ENCODE data around the gene DCDC2C. TPM values are rescaled to one million over a fixed set of nuclear protein-coding genes. Genes with fewer than 3 reads are reported as not detected.

Gene DCDC2C
- total RNA-seq, 1 donor from 2014 or later, result not detected

DNA sequence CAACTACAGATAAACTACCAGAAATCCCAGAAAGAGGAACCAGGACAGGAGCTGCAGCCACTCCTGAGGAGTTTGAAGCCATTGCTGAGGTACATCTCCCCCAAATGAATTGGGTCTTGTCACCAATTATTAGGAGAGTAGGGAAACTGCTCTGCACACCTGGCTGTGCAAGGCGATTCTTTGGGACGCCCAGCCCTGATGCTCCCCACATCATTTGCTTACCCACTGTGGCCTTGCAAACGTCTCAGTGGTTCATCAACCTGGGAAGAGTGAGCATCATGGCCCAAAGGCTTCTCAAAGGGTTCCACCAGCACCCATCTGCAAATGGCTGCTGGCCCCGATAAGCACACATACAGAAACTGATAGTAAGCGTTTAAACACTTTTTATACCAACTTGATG, 21.8 kb upstream of the DCDC2C start:
- Histone ChIP-seq H3K4me1 (no peaks in the 10 kb centered on the region), H3F3A (ENCODE audit: low read depth) (no peaks in the 10 kb centered on the region), H3K79me2 (ENCODE audit: low read depth) (no peaks in the 10 kb centered on the region), H2AFZ (replicated peaks) (no peak overlapping the region), H4K20me1 (ENCODE audit: low read depth) (no peaks in the 10 kb centered on the region), H3K27ac (no peak overlapping the region), H3K4me2 (no peak overlapping the region), H3K9ac (no peak overlapping the region), H3K4me3 (no peak overlapping the region), H3K27me3 (no peaks in the 10 kb centered on the region), H3K9me3 (ENCODE audit: low read depth) (no peaks in the 10 kb centered on the region), H3K36me3 (no peaks in the 10 kb centered on the region)
- no peaks in the 10 kb centered on the region for H3K4me1 Mint-ChIP-seq
- H3K36me3 Mint-ChIP-seq, result no peaks in the 10 kb centered on the region
- H3K4me3 Mint-ChIP-seq, result no peak overlapping the region
- no peaks in the 10 kb centered on the region for H3K9me3 Mint-ChIP-seq
- H3K27me3 Mint-ChIP-seq (ENCODE audit: insufficient read depth, low read depth), result peaks cover 9% of the 10 kb centered on the region
- no peak overlapping the region for H3K27ac Mint-ChIP-seq
- DNase-seq (ENCODE audit: low spot score), result no peak
- TF ChIP-seq EZH2 (IDR thresholded peaks at IDR 0.05) (no peak), EZH2phosphoT487 (IDR thresholded peaks at IDR 0.05) (no peak)
- TF ChIP-seq, protein P1, sequence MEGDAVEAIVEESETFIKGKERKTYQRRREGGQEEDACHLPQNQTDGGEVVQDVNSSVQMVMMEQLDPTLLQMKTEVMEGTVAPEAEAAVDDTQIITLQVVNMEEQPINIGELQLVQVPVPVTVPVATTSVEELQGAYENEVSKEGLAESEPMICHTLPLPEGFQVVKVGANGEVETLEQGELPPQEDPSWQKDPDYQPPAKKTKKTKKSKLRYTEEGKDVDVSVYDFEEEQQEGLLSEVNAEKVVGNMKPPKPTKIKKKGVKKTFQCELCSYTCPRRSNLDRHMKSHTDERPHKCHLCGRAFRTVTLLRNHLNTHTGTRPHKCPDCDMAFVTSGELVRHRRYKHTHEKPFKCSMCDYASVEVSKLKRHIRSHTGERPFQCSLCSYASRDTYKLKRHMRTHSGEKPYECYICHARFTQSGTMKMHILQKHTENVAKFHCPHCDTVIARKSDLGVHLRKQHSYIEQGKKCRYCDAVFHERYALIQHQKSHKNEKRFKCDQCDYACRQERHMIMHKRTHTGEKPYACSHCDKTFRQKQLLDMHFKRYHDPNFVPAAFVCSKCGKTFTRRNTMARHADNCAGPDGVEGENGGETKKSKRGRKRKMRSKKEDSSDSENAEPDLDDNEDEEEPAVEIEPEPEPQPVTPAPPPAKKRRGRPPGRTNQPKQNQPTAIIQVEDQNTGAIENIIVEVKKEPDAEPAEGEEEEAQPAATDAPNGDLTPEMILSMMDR (IDR thresholded peaks at IDR 0.05), result no peak

DNA sequence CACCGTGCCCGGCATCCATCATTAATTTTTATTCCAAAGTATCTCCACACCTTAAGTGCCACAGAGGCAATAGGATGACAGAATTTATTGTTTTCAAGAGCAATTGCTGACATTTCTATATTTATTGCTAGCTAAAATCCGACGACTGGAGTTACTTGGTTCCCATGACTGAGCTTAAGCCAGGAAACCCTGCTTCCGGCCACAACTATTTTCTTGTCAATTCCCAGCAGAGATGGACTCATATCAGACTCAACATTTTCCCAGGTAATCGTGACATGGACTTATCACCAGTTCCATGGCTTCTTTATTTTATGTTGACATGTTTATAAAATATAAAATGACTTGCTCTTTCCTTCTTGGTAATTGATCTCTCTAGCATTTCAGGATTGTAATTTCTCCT, 20.6 kb upstream of the DCDC2C start:
- H3K9me3 Mint-ChIP-seq, result no peaks in the 10 kb centered on the region
- H3K36me3 ChIP-seq, result no peaks in the 10 kb centered on the region
- no peaks in the 10 kb centered on the region for H3K36me3 Mint-ChIP-seq
- peaks cover 6% of the 10 kb centered on the region for H3K27me3 Mint-ChIP-seq (ENCODE audit: insufficient read depth, low read depth)
- H3K79me2 ChIP-seq (ENCODE audit: low read depth), result no peaks in the 10 kb centered on the region
- H3F3A ChIP-seq (ENCODE audit: low read depth), result no peaks in the 10 kb centered on the region
- no peak overlapping the region for H3K4me3 Mint-ChIP-seq
- H3K27ac ChIP-seq, result no peak overlapping the region
- no peaks in the 10 kb centered on the region for H3K4me1 Mint-ChIP-seq
- TF ChIP-seq, protein P1 (IDR thresholded peaks at IDR 0.05), result no peak
- TF ChIP-seq EZH2 (IDR thresholded peaks at IDR 0.05) (no peak), EZH2phosphoT487 (IDR thresholded peaks at IDR 0.05) (no peak)
- no peak overlapping the region for H2AFZ ChIP-seq (replicated peaks)
- H3K27ac Mint-ChIP-seq, result no peak overlapping the region
- no peak overlapping the region for H3K4me3 ChIP-seq
- H3K9ac ChIP-seq, result no peak overlapping the region
- H3K27me3 ChIP-seq, result no peaks in the 10 kb centered on the region
- no peak overlapping the region for H3K4me2 ChIP-seq
- no peaks in the 10 kb centered on the region for H4K20me1 ChIP-seq (ENCODE audit: low read depth)
- no peaks in the 10 kb centered on the region for H3K4me1 ChIP-seq
- no peaks in the 10 kb centered on the region for H3K9me3 ChIP-seq (ENCODE audit: low read depth)
- DNase-seq (ENCODE audit: low spot score), result no peak

DNA sequence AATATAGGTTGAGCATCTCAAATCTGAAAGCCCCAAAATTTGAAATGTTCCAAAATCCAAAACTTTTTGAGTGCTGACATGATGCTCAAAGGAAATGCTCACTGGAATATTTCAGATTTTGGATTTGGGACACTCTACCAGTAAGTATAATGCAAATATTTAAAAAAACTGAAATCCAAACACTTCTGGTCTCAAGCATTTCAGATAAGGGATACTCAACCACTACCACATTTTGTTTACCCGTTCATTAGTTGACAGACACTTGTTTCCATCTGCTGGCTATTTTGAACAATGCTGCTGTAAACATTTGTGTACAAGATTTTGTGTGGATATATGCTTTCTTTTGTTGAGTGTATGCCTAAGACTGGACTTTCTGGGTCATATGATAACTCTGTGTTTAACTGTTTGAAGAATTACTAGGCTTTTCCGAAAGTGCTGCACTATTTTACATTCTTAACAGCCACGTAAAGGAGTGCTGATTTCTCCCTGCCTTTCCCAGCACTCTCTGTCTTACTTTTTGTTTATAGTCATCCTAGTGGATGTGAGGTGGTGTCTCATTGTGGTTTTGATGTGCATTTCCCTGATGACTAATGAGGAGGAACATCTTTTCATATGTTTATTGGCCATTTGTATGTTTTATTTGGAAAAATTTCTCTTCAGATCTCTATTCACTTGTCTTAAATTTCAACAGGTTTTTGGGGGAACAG, 19.5 kb upstream of the DCDC2C start:
- Histone ChIP-seq H3K9ac (no peak overlapping the region), H3K4me1 (no peaks in the 10 kb centered on the region), H3K27ac (no peak overlapping the region), H3F3A (ENCODE audit: low read depth) (no peaks in the 10 kb centered on the region), H3K4me2 (no peak overlapping the region), H3K79me2 (ENCODE audit: low read depth) (no peaks in the 10 kb centered on the region), H3K4me3 (no peak overlapping the region), H4K20me1 (ENCODE audit: low read depth) (no peaks in the 10 kb centered on the region), H3K27me3 (no peaks in the 10 kb centered on the region), H2AFZ (replicated peaks) (no peak overlapping the region), H3K9me3 (ENCODE audit: low read depth) (no peaks in the 10 kb centered on the region), H3K36me3 (no peaks in the 10 kb centered on the region)
- H3K27me3 Mint-ChIP-seq (ENCODE audit: insufficient read depth, low read depth), result peaks cover 2% of the 10 kb centered on the region
- H3K9me3 Mint-ChIP-seq, result no peaks in the 10 kb centered on the region
- H3K4me3 Mint-ChIP-seq, result no peak overlapping the region
- no peak overlapping the region for H3K27ac Mint-ChIP-seq
- H3K36me3 Mint-ChIP-seq, result no peaks in the 10 kb centered on the region
- TF ChIP-seq EZH2 (IDR thresholded peaks at IDR 0.05), result no peak
- no peak for TF ChIP-seq EZH2phosphoT487 (IDR thresholded peaks at IDR 0.05)
- TF ChIP-seq, protein P1 (IDR thresholded peaks at IDR 0.05), result no peak
- H3K4me1 Mint-ChIP-seq, result no peaks in the 10 kb centered on the region
- DNase-seq (ENCODE audit: low spot score), result no peak

All from neural progenitor cell (in vitro differentiated cells).